Measurements from ENCODE around the gene SUCLG2.

DNA sequence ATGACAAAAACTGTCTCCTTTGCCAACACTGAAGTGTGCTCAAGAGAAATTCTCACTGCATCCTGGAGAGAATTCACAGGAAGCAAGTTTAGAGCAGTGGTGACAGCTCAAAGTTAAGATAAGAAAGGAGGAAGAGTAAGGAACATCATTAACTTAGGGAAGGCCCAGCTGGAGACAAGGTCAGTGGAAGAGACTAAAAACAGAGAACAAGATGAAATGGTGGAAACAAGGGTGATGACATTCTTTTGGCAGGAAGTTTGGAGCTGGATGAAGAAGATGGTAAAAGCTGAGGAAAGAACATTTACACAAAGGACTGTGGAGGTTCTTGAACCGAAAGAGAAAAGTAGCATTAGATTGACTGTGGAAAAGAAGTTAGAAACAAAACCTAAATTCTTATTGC is 6.7 kb upstream of the SUCLG2 start:
- TF ChIP-seq CTCF (conservative IDR thresholded peaks at IDR 0.05; ENCODE audit: low read length) (no peak), EZH2phosphoT487 (IDR thresholded peaks at IDR 0.05; ENCODE audit: borderline replicate concordance, low read depth, low read length) (no peak)

Measured in OCI-LY7 (cell line).